HepG2 (cell line): ENCODE results near the gene CNPY4. TPM values are rescaled to one million over a fixed set of nuclear protein-coding genes. Genes with fewer than 3 reads are reported as not detected.

Source experiments
- ATAC-seq: fragments of 200-7000 bp; cut with Tn5 transposase; 3 replicates; pipeline ENCODE4 v1.9.1; 2020; ENCODE audit warnings: mild to moderate bottlenecking, moderate library complexity
- BruUV-seq: library from RNA; stranded (reverse); fragments of 400-500 nt; replicated peaks from 2 replicates; lab custom pipeline; 2021; lab: Mats Ljungman, UMichigan
- CTCF ChIA-PET: fragments of 300-600 bp; formaldehyde crosslinking; extraction: SDS; loops from one replicate; lab custom pipeline; 2021; ENCODE audit warnings: low total read pairs, inconsistent platforms, low intra/inter-chr PET ratio; lab: Yijun Ruan, JAX
- POLR2A ChIA-PET: fragments of 350-600 bp; sonication (Branson Sonifier 250); formaldehyde crosslinking; loops from one replicate; lab custom pipeline; 2020; ENCODE audit warnings: antibody characterized with exemption, inconsistent platforms; lab: Yijun Ruan, JAX
- DNase-seq: peaks from one replicate; pipeline ENCODE4 v3.0.0-alpha.2; 2015; ENCODE audit warnings: low spot score
- FAIRE-seq: peaks from 3 replicates; lab custom pipeline; 2011; peaks lifted over from hg19 to GRCh38; lab: Jason Lieb, UNC
- H2AFZ ChIP-seq: one replicate; pipeline ENCODE4 v1.6.1; 2011; ENCODE audit warnings: low read length, inconsistent platforms
- H3K27ac ChIP-seq: fragments of 300-600 bp; 3 replicates; pipeline ENCODE4 v1.8.0; 2011; ENCODE audit warnings: mixed run types, mild to moderate bottlenecking, mixed read lengths, low read length, inconsistent platforms; ENCODE audit not compliant: insufficient read depth; ENCODE audit errors: extremely low read length
- H3K27me3 ChIP-seq, 2 experiments: fragments of 200-600 bp in 1 of 2; 2 replicates in 1 of 2; 3 replicates in 1 of 2; pipeline versions ENCODE4 v1.6.0 to v1.8.0; 2011; ENCODE audit warnings: low read length in 2 of 2, mild to moderate bottlenecking in 2 of 2, moderate library complexity in 2 of 2, inconsistent platforms in 1 of 2; ENCODE audit not compliant: insufficient read depth in 2 of 2, control insufficient read depth in 1 of 2
- H3K36me3 ChIP-seq, 2 experiments: fragments of 200-600 bp in 1 of 2; replicated peaks in 1 of 2; 2 replicates in 1 of 2; 3 replicates in 1 of 2; pipeline versions ENCODE4 v1.5.1 to v1.8.0; 2011; ENCODE audit warnings: low read length in 2 of 2, inconsistent platforms in 1 of 2; ENCODE audit not compliant: insufficient read depth in 2 of 2, control insufficient read depth in 1 of 2
- H3K4me1 ChIP-seq: 2 replicates; pipeline ENCODE4 v1.5.1; 2012; ENCODE audit warnings: low read length, inconsistent platforms; ENCODE audit not compliant: insufficient read depth
- H3K4me2 ChIP-seq: 2 replicates; pipeline ENCODE4 v1.6.0; 2011; ENCODE audit warnings: low read depth, low read length, inconsistent platforms
- H3K4me3 ChIP-seq, 3 experiments: fragments of 200-600 bp in 1 of 3; sonication (generic), shearing (Covaris generic) in 1 of 3; replicated peaks in 1 of 3; 2 replicates each; pipeline ENCODE4 v1.5.1; 2011 to 2016; ENCODE audit warnings: low read length in 3 of 3, inconsistent platforms in 2 of 3, low read depth in 2 of 3, mild to moderate bottlenecking in 2 of 3, control low read depth in 1 of 3, mixed read lengths in 1 of 3; ENCODE audit not compliant: insufficient read depth in 1 of 3
- H3K79me2 ChIP-seq: one replicate; pipeline ENCODE4 v1.6.1; 2011; ENCODE audit warnings: low read length, inconsistent platforms; ENCODE audit not compliant: insufficient read depth
- H3K9ac ChIP-seq: 2 replicates; pipeline ENCODE4 v1.6.0; 2011; ENCODE audit warnings: mild to moderate bottlenecking, low read depth, low read length, inconsistent platforms; ENCODE audit not compliant: insufficient read depth
- H3K9me3 ChIP-seq: 2 replicates; pipeline ENCODE4 v1.5.1; 2012; ENCODE audit warnings: mild to moderate bottlenecking, low read length
- H4K20me1 ChIP-seq: 2 replicates; pipeline ENCODE4 v1.6.0; 2011; ENCODE audit warnings: inconsistent platforms, mild to moderate bottlenecking, low read length, moderate library complexity; ENCODE audit not compliant: insufficient read depth
- BHLHE40 ChIP-seq: IDR thresholded peaks from 2 replicates; pipeline ENCODE4 v1.6.1; 2011; ENCODE audit warnings: low read length, improper control_type of control experiment
- ELF1 ChIP-seq: sonication (generic); formaldehyde crosslinking; IDR thresholded peaks from 2 replicates; pipeline ENCODE4 v1.4.0; 2020; ENCODE audit warnings: missing genetic modification reagents
- FOXA3 ChIP-seq: IDR thresholded peaks from 2 replicates; pipeline ENCODE4 v1.6.1; 2016; ENCODE audit warnings: missing genetic modification reagents, missing compliant biosample characterization
- HNF4A ChIP-seq: sonication (generic); formaldehyde crosslinking; IDR thresholded peaks from 2 replicates; pipeline ENCODE4 v1.4.0; 2020; ENCODE audit warnings: missing genetic modification reagents
- HNF4G ChIP-seq, 2 experiments: sonication (generic) in 1 of 2; formaldehyde crosslinking in 1 of 2; IDR thresholded peaks; 2 replicates each; pipeline versions ENCODE4 v1.4.0 to v1.6.1; 2011 to 2020; ENCODE audit warnings: borderline replicate concordance in 2 of 2, low read depth in 2 of 2, mild to moderate bottlenecking in 2 of 2, low read length in 1 of 2, missing genetic modification reagents in 1 of 2, moderate library complexity in 1 of 2
- KDM2A ChIP-seq: sonication (generic); formaldehyde crosslinking; IDR thresholded peaks from 2 replicates; pipeline ENCODE4 v1.4.0; 2020; ENCODE audit warnings: low read depth, missing genetic modification reagents, borderline replicate concordance
- NFAT5 ChIP-seq: sonication (generic); formaldehyde crosslinking; IDR thresholded peaks from 2 replicates; pipeline ENCODE4 v1.4.0; 2020; ENCODE audit warnings: missing genetic modification reagents
- NFKB2 ChIP-seq: sonication (generic); formaldehyde crosslinking; IDR thresholded peaks from 2 replicates; pipeline ENCODE4 v1.4.0; 2020; ENCODE audit warnings: missing genetic modification reagents, borderline replicate concordance
- NFYC ChIP-seq: IDR thresholded peaks from 2 replicates; pipeline ENCODE4 v1.6.1; 2016; ENCODE audit warnings: missing genetic modification reagents, missing compliant biosample characterization
- RBFOX2 ChIP-seq: fragments of 200-400 bp; formaldehyde crosslinking; IDR thresholded peaks from 2 replicates; pipeline ENCODE4 v1.6.1; 2017; ENCODE audit warnings: low read depth, mild to moderate bottlenecking, low read length
- SNRNP70 ChIP-seq: fragments of 200-400 bp; formaldehyde crosslinking; IDR thresholded peaks from 2 replicates; pipeline ENCODE4 v1.6.1; 2017; ENCODE audit warnings: mild to moderate bottlenecking, low read depth, low read length, moderate library complexity
- ZBTB33 ChIP-seq: sonication (generic); formaldehyde crosslinking; IDR thresholded peaks from 2 replicates; pipeline ENCODE4 v1.4.0; 2020; ENCODE audit warnings: missing genetic modification reagents
- ZNF558 ChIP-seq: sonication (generic); formaldehyde crosslinking; IDR thresholded peaks from 2 replicates; pipeline ENCODE4 v1.9.0; 2022; ENCODE audit warnings: mild to moderate bottlenecking, missing genetic modification reagents, borderline replicate concordance
- WGBS: methylation state at CpG from one replicate; pipeline ENCODE4 v1.1.6; 2017; ENCODE audit warnings: low lambda C conversion rate; 5-methylcytosine and 5-hydroxymethylcytosine counted together
- in situ Hi-C: cut with HindIII; loops from 2 replicates; pipeline ENCODE4 v1.10.0; 2017; ENCODE audit warnings: low pct_unique_long_range_greater_than_20kb; ENCODE audit not compliant: extremely low pct_ligation_motif_present
- intact Hi-C: fragments of 100-400 bp; cut with micrococcal nuclease; formaldehyde crosslinking; loops from one replicate; pipeline ENCODE4 v1.10.0; 2022; ENCODE audit not compliant: unreplicated experiment
- polyA plus RNA-seq, 8 experiments: library from polyadenylated mRNA; depleted of rRNA in 3 of 8; stranded (reverse) in 7 of 8; unstranded in 1 of 8; fragments of >200 nt; fragmentation: Illumina TruSeq in 4 of 8; extraction: Trizol in 4 of 8; gene quantifications; 2 replicates each; pipeline versions ENCODE4 v1.2.1 to v1.2.3, GENCODE V29; 2011 to 2016; ENCODE audit warnings: low read depth in 4 of 8, missing spikeins in 1 of 8, mixed read lengths in 1 of 8; ENCODE audit not compliant: insufficient read depth in 1 of 8
- total RNA-seq, 5 experiments: library from RNA; depleted of rRNA; stranded (reverse); fragments of >200 nt; fragmentation: Illumina TruSeq; extraction: Trizol; gene quantifications; 2 replicates each; pipeline ENCODE4 v1.2.3, GENCODE V29; 2016; ENCODE audit warnings: low read depth in 1 of 5

Gene CNPY4
- total and polyA plus RNA-seq, 2 of the 13 experiments (the other 11 are each of a cell fraction or from before 2014, with no cell fraction given) = 6.2 to 12.7 TPM

GRCh38 chr7:100077205-100077604 lies 42.2 kb upstream of the CNPY4 start:
- peak; percentile 61 for DNase-seq
- FAIRE-seq = peak; percentile 48
- peak overlapping the region; percentile 45 for H3K27ac ChIP-seq
- no peak overlapping the region for H3K9ac ChIP-seq
- CTCF ChIA-PET = no interaction called here
- POLR2A ChIA-PET = interaction anchor here (0.6 to 0.8 kb wide), 2 partner anchors 10 to 27 kb away, joined by 3 to 4 read pairs; no protein-coding TSS in a partner anchor
- H3K9me3 ChIP-seq = no peaks in the 10 kb centered on the region
- H3K4me3 ChIP-seq = no peak overlapping the region
- ATAC-seq = no peak
- H2AFZ ChIP-seq = no peak overlapping the region
- peaks cover 24 to 55% of the 10 kb centered on the region in 2 experiments for H3K36me3 ChIP-seq
- H3K27me3 ChIP-seq = no peaks in the 10 kb centered on the region; a peak in 1 of 5 replicates
- peaks cover 63% of the 10 kb centered on the region for H3K79me2 ChIP-seq
- BruUV-seq = no TSS peak
- intact Hi-C loops = no loop called here
- peak overlapping the region; percentile 50; the same call in 1 of the 2 replicates for H3K4me2 ChIP-seq
- WGBS = 54% methylated on average over 4 of the region's 4 CpGs
- in situ Hi-C loops = no loop called here
- peaks cover 40% of the 10 kb centered on the region for H3K4me1 ChIP-seq
- H4K20me1 ChIP-seq = peaks cover 36% of the 10 kb centered on the region
- no peak for TF ChIP-seq NFKB2 (CRISPR knock-in tag)
- peak; percentile 67 for TF ChIP-seq HNF4A
- TF ChIP-seq ZNF558 (CRISPR knock-in tag) = no peak
- no peak for TF ChIP-seq NFYC (CRISPR knock-in tag)
- TF ChIP-seq HNF4G (IDR thresholded peaks at IDR 0.05; ENCODE audit: borderline replicate concordance, low read depth, low read length) = peak; percentile 61; the same call in 1 of the 2 replicates
- no peak for TF ChIP-seq HNF4G (CRISPR knock-in tag; IDR thresholded peaks at IDR 0.05; ENCODE audit: borderline replicate concordance, low read depth)
- no peak for TF ChIP-seq NFAT5 (CRISPR knock-in tag)
- peak; percentile 62; the same call in 1 of the 2 replicates for TF ChIP-seq ELF1
- no peak for TF ChIP-seq KDM2A
- TF ChIP-seq SNRNP70 = no peak
- TF ChIP-seq RBFOX2 = peak; percentile 56
- TF ChIP-seq FOXA3 (CRISPR knock-in tag) = no peak
- peak; percentile 93 for TF ChIP-seq ZBTB33
- no peak for TF ChIP-seq BHLHE40
